ENCODE results near the gene MTUS2. TPM values are rescaled to one million over a fixed set of nuclear protein-coding genes. Genes with fewer than 3 reads are reported as not detected.
"Not testable (repeated sequence)": the region's sequence is repeated elsewhere in the genome, so short reads cannot be mapped to it uniquely, and the experiment has no call there.

The MTUS2 gene
- total RNA-seq, 1 donor from 2014 or later: not detected

DNA sequence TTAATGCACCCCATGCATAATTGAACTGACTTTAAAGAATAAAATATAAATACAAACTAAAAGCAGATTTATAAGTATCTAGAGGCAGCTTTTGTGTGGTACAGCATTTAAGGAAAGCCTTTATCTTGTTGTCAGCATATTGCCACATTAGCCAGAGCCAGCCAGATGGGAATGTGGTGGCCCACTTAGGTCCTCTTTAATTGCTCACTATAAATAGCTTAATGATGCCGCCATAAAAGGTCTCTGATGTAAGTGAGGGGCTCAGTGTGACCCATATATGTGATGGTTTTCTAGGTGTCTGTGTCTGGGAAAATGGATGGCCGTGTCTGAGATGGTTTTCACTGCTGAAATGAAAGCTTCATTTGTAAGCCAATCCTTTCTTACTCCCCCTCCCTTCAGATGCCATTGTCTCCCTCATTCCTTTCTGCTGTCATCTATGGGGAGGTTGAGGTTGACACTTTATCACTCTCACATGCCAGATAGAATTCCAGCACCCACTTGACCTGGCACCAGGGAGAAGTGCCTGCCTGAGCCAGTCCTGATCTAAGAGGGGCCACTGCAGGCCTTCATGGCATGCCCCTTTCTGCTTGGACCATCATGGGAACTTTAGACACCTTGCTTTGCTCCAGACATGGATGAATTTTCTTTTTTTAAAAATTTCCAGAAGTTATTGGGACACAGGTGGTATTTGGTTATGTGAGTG, 135.3 kb downstream of the MTUS2 start:
- no peak for DNase-seq (ENCODE audit: low spot score)

DNA sequence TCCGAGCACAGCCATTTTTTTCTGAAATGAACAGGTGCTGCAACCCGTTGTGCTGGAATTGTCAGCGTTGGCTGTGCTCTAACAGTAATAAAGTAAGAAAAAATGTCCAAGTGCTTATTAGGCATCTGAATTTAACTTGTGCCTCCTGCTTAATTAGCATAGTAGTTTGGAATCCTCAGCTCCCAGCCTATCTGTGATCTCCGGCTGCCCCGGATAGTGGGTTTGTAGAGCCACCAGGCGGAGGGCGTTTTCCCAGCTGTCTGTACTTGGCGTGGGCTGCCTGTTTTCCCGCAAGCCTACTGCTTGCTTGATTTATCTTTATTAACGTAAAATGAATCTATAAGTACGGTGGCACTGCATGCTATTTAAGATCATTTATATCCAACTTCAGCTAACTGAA, 137.9 kb downstream of the MTUS2 start:
- no peak for DNase-seq (ENCODE audit: low spot score)

DNA sequence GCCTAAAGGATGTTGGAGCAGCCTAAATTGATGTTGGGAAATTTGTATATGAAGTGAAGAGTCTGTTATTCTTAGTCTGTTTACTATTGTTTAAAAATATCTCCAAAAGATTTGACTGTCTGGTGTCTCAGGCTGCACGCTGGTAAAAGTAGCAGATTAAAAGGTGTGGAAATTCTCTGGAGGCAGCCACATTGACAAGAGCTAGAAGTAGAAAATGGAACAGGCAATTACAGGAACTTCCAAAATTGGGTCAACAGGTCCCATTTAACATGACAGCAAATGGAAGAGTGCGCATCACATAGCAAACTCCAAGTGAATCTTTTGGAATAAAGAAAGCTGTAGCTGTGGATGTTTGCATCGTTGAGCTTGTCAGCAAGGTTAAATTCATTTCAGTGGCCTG, 138.3 kb downstream of the MTUS2 start:
- no peak for DNase-seq (ENCODE audit: low spot score)

DNA sequence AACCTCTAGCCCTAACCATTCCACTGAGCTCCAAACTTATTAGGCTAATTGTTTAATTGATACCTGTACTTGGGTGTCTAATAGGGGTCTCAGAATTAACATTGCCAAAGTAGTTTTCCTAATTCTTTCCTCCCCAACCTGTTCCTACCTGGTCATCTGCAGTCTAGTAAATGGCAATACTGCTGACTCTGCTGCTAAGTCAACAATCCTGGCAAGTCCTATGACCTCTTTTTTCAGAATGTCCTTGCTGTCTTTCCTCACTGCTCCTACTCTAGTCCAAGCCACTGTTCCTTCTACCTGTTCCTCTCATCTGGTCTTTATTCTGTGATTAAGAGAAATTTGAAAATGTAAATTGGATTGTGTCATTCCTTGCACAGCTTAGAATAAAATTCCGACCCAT, 143.9 kb downstream of the MTUS2 start:
- no peak for DNase-seq (ENCODE audit: low spot score)

DNA sequence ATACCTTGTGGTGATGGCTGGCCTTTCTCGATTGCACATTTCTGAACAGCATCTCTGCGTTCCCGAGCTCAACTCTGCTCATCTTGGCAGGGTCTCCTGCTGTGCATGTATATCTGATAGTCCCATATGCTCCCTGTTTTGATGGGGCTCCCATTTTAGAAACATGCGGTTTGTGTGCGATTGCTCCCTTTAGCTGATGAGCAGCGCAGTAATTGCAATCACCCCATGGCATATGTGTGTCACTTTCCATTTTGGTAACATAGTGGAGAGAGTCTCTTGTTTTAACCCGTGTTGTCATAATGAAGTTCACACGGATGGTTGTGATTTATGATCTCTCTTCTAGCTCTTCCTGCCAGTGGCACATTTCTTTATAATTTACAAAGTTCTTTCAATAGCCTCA, 144.7 kb downstream of the MTUS2 start:
- no peak for DNase-seq (ENCODE audit: low spot score)

DNA sequence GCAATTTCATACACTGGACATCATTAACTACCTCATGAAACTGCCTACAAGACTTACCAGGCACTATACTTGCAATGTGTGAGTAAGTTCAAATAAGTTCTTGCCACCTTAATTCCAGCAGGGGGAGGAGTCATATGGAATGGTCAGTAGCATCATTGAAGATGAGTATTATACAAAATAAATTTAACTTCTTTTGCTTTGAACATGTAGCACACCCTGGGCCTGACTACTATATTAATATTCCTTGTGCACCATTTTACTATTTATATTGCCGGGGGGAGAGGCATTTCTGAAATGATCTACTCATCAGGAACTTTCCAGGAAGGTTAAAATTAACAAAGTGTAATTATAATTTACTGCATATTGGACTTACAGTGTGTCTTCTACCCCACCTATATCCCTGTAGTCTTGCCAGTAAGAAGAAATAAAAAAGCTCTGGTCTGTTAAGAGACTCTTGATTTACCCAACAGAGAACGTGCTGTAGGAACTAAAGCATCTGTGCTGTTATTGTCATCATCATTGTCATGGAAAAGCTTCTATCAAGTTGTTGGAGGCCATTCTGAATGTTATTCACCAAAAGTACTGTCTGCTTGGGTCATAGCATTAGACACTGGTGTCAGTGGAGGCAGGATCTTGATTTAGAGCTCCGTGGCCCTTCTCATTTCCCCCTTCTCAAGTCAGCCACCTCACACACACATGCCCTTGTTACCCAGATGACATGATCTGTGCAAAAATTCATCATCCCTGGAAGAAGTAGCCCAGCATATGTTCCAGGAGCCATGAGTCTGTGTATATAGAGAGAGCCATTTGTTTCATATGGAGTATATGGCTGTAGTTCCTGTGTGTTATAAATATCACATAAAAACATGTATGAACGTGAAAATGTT, 147.1 kb downstream of the MTUS2 start:
- no peak for DNase-seq (ENCODE audit: low spot score)

DNA sequence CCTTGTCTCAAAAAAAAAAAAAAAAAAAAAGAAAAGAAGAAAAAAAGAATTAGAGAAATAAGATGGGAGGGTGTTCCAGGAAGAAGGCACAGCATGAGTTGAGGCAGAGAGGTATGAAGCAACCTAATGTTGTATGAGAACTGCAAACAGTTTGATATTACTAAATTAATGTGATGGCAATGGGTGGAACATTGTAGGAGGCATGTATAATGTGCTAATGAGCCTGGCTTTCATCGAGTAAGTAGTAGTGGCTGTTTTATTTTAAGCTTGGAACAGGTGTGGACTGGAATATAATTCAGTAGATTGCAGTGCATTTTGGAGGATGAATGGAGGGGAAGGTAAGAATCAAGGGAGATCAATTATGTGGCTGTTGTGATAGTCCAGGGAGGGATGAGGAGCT, 156.1 kb downstream of the MTUS2 start:
- no peak for DNase-seq (ENCODE audit: low spot score)

DNA sequence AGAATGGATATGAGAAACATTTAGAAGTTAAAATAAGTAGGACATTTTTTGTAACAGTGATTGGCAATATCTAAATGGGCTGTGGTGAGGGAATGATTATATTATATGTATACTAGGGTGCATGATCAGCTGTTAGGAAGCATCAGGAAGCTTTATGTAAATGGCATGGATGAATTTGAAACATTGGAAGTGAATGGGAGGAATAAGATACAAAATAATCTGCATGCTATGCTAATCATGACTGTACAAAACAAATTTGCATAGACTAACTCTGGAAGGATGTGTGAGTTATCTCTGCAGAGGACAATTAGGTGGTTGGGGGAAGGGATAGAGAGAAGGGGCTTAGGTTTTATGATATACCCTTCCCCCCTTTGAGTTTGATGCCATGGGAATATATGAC, 156.5 kb downstream of the MTUS2 start:
- no peak for DNase-seq (ENCODE audit: low spot score)

DNA sequence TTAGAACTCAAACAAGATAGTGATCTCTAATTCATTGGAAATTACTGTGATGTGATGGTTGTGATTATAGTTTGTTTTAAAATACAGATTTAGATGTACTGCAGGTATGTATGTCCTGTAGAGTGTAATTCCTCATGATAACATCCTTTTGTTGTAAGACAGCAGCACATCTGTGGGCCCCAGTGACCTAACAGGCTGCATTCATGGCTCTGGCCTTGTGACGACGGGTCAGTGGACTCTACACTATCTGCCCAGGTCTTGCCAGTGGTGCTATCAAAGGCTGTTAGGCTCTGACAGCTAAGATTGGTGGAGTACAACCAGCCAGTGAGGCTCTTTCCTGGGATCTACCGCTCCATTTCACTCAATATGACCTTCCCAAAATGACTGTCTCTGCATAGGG, 158.4 kb downstream of the MTUS2 start:
- DNase-seq (ENCODE audit: low spot score): no peak

DNA sequence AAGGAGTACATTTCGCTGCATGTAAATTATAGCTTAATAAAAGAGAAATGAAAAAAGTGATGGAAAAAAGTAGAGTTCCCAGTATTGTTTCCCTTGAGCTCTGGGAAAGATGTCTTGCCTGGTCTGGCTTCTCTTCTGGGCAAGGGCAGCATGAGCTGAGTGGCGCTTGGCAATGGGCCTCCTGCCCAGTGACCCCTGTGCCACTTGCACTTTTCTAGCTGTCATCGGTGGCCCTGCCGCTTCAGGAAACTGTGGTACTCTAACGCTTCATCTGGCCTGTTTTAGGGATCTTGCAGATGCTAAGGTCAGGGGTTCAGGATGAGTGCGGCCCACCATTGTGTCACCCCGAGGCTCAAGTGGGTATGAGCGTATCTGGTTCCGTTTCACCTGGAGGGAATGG, 161.4 kb downstream of the MTUS2 start:
- DNase-seq (ENCODE audit: low spot score): no peak

DNA sequence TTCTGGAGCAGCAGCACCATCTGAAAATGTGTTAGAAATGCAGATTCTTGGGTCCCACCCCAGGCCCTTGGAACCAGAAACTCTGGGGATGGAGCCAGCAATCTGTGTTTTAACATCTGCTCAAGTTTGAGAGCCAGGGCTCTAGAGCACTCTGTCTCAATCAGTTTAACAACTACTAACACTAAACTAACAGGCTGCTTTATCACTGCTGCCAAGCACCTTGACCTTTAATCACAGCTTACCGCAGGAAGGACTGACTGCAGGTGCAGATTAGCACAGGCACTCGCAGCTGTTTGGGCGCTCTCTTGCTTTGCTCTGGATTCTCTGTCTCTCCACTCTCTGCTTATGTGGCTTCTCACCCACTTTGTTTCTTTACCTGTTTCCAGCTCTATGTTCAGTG, 163.5 kb downstream of the MTUS2 start:
- DNase-seq (ENCODE audit: low spot score): no peak

DNA sequence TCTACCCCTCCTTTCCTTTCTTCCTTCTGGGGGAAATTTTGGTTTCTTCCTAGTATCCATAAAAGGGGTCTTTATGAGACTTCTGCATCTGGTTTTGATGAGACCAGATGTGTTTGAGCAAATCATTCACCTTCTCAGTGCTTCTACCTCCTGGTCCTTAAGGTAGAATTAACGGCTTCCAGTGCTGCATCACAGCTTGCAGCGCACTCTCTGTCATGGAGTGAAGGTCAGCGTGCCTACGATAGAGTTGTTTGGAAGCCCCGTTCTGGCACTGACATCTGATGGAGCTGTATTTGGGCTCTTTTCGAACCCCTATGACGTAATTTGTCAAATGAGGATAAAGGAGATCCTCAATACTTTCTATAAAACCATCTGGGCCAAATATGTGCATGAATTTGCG, 164.2 kb downstream of the MTUS2 start:
- no peak for DNase-seq (ENCODE audit: low spot score)

DNA sequence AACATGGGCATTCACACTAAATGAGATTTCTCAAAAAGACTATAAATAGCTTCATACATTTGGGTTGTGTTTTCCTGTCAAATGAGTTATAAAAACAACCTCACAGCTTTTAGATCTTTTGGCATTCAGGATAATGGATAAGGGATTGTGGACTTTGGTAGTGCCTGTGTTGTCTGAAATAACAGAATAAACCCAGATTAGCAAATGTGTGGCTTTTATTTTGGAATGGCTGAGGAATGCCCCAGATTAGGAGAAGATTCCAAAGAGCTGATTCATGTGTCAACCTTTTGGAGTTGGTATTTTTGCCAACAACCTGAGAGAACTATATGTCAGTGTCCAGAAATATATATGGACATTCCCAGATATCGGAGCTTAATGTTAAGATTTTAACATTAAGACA, 164.7 kb downstream of the MTUS2 start:
- no peak for DNase-seq (ENCODE audit: low spot score)

DNA sequence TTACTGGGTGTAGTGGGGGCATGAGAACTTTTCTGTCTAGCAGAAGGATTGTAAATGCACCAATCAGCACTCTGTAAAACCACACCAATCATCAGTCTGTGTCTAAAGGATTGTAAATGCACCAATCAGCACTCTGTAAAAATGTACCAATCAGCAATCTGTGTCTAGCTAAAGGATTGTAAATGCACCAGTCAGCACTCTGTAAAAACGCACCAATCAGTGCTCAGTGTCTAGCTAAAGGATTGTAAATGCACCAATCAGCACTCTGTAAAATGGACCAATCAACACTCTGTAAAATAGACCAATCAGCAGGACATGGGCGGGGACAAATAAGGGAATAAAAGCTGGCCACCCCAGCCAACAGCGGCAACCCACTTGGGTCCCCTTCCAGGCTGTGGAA, 170.2 kb downstream of the MTUS2 start:
- not testable (repeated sequence) for DNase-seq (ENCODE audit: low spot score)

DNA sequence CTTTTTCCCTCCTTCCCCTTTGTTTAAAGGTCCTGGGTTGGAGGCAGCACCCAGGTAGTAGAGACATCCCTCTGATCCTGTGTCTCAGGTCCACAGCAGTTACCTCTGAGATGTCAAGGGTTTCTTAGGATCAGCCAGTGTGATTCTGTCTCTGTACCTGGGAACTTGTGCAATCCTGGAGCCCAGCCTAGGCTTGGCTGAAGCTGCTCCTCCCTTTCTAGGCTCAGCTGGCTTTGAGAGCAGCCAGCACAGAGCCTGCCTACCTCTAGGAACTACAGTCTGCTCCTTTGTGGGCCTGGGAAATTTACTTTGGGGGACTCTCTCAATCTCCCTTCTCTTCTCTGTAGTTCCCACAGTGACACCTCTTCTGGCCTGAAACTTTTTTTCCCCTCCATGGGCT, 171.6 kb downstream of the MTUS2 start:
- DNase-seq (ENCODE audit: low spot score): no peak

DNA sequence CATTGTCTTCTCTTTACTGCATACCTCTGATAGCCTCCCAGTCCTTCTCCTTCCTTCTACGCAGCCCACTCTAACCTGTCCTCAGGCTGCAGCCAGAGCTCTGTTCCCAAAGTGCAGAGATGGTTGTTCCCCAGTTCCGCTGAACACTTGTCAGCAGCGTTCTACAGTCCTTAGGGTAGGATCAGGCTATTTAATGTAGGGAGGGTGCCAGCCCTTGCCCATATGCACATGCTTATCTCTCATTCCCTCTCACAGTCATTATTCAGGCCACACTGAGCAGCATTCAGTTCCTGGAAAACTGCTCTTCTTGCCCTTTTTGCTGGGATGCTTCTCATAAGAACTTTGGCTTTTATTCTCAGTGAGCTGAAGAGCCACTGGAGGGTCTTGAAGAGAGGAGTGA, 180.7 kb downstream of the MTUS2 start:
- DNase-seq (ENCODE audit: low spot score): no peak

DNA sequence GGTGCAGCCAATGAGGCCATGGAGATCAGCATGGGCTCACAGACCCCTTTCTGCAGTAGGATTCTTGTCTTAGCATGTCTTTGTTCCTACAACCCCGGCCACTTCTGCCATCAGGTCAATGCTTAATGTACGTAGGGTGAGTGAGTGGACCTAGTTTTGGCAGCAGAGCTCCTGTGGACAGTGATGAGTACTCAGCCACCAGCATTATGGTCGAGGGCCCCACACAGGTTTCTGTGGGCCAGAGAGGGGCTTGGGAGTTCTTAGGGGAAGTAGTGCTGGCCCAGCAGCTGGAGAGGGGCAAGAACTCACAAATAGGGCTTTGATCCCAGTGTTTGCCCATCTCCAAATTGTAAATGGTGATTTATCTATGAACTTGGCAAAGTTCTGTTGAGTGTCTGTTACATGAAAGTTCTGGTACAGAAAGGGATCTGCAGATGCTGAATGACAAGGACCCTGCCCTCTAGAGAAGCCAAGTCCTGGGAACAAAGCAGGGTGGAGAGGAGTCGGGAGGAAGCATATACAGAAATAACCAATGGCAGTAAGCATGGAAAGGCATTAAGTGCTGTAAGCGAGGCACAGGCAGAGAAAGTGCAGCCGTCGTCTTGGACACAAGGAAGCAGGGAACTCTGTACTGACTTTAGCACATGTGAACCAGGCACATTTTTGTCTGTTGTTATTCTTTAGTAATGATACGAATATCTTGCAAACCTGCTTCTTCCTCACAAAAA, 185.1 kb downstream of the MTUS2 start:
- no peak for DNase-seq (ENCODE audit: low spot score)

DNA sequence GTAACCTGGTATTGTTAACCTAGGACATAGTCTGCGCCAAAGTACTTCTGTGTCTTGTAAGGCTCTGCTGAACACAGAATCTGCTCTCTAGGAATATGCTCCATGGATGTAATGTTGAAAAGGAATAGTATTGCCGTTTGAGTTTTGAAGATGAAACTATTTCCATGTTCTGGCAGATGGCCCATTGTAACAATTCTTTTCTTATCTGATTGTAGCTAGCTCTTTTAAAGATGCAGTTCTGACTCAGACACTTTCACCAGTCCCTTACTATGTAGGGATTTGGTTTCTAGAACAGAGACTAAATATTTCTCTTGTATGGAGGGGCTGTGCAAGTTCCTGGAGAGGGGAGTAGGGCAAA, 185.6 kb downstream of the MTUS2 start:
- DNase-seq (ENCODE audit: low spot score): no peak

DNA sequence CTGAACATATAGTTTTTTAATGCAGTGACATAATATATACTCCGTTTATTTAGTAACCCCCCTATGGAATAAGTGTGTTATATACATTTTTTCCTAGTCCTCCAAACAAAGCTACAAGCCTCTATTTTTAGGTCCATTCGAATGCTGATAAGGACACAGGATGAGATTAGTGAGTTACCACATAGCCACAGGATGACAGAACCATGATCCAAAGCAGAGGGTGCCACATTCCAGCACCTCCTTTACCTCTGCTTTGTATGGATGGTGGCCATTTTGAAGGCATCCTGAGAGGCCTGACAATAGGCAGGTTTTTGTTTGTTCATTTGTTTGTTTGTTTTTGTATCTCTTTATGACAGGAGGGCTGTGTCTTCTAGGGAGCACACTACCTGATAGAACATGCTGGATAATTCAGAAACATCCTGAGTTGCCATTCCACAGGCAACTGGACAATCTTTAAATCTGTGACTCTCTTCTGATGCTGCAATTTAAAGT, 186.3 kb downstream of the MTUS2 start:
- no peak for DNase-seq (ENCODE audit: low spot score)

DNA sequence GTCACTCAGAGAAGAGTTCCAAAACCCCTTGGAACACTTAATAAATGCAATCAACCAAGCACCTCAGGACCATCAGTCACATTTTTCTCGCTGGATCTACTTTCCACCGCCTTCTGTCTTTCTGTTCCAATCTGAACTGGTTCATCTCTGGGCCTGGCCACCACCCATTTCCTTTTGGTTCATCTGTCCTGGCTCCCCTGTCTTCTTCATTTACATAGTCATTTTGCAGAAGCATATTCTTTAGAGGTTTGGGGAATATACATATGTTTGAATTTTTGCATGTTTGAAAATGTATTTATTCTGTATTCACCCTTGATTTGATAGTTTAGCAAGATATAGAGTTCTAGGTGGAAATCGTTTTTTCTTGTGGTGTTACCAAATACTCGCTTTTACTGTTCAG, 188.2 kb downstream of the MTUS2 start:
- DNase-seq (ENCODE audit: low spot score): no peak

DNA sequence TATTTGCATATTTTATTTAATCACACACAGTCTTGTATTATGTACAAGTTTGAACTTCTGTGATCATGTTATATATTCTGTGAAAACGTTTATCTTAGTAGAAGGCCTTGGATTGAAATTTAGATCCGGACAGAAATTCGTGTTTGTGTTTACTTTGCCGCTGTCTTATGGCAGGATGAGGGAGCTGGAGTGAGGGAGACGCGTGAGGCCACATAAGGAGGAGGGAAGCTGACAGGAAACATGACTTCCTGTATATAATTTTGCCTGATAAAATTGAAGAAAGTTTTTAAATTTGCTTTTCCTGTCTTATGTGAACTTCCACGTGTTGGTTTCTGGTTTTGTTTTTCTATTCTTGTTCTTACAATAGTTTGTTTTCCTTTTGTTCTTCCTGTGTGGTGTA, 200.2 kb downstream of the MTUS2 start:
- no peak for DNase-seq (ENCODE audit: low spot score)

DNA sequence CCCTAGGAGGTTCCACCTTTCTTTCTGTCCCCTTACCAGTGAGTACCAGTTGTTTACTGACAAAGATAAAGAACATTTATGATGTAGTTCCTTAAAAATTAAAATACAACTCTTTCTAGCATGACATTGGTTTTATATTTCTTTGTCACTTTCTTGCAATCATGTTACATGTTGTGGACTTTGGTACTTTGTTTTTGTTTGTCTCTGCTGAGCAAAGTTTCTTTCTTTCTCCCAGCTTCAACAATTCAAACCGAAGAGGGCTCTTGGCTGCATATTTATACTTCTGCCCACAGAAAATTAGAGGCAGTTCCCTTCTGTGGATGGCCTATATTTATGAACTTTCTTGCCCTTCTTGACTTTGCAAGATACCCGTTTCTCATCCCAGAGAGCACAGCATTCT, 201.2 kb downstream of the MTUS2 start:
- DNase-seq (ENCODE audit: low spot score): no peak
